C4-2B (cell line): ENCODE data around the gene AP4E1.
A peak's percentile ranks its signal among the peaks of the same experiment; 100 is the strongest.
"Not testable (repeated sequence)": the region's sequence is repeated elsewhere in the genome, so short reads cannot be mapped to it uniquely, and the experiment has no call there.

Experiments used
- H3K27ac ChIP-seq: fragments of 450-650 bp; 2 replicates; pipeline ENCODE4 v1.5.1; 2017
- ZFX ChIP-seq: fragments of 450-650 bp; IDR thresholded peaks from 2 replicates; pipeline ENCODE4 v1.6.1; 2017
- TF ChIP-seq, protein P1 (sequence below): fragments of 450-650 bp; conservative IDR thresholded peaks from 2 replicates; pipeline ENCODE4 v1.5.1; 2017; ENCODE audit warnings: mild to moderate bottlenecking

The AP4E1 gene

DNA sequence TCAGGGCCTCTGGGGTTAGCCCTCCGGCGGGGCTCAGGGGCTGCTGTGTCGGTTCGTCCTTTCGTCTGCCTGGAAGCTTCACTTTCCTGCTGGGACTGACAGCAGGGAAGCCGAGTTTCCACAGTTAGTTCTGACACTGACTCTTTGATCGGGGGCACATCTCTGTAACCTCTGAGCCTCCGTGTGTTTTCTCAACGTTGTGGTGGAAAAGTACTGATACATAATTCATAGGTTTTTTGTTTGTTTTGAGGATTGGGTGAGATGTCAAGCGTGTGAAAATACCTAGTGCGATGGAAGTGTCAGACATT is 481 bp downstream of the AP4E1 start:
- peak overlapping the region; percentile 78 for H3K27ac ChIP-seq
- TF ChIP-seq ZFX, result peak; percentile 53
- TF ChIP-seq, protein P1, sequence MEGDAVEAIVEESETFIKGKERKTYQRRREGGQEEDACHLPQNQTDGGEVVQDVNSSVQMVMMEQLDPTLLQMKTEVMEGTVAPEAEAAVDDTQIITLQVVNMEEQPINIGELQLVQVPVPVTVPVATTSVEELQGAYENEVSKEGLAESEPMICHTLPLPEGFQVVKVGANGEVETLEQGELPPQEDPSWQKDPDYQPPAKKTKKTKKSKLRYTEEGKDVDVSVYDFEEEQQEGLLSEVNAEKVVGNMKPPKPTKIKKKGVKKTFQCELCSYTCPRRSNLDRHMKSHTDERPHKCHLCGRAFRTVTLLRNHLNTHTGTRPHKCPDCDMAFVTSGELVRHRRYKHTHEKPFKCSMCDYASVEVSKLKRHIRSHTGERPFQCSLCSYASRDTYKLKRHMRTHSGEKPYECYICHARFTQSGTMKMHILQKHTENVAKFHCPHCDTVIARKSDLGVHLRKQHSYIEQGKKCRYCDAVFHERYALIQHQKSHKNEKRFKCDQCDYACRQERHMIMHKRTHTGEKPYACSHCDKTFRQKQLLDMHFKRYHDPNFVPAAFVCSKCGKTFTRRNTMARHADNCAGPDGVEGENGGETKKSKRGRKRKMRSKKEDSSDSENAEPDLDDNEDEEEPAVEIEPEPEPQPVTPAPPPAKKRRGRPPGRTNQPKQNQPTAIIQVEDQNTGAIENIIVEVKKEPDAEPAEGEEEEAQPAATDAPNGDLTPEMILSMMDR, result no peak

DNA sequence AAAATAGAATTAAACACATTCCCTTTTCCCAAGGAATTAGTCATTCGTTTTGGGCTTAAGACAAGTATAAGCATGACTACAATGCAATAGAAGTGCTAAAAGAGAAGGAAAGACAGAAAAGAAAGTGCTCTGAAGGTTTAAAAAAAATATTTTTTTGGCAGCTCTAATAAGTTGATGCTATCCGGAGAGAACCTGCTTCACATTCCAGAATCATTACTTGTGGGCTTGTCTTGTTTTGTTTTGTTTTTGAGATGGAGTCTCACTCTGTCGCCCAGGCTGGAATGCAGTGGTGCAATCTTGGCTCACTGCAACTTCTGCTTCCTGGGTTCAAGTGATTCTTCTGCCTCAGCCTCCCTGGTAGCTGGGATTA is 1.9 kb downstream of the AP4E1 start:
- H3K27ac ChIP-seq, result not testable (repeated sequence)

DNA sequence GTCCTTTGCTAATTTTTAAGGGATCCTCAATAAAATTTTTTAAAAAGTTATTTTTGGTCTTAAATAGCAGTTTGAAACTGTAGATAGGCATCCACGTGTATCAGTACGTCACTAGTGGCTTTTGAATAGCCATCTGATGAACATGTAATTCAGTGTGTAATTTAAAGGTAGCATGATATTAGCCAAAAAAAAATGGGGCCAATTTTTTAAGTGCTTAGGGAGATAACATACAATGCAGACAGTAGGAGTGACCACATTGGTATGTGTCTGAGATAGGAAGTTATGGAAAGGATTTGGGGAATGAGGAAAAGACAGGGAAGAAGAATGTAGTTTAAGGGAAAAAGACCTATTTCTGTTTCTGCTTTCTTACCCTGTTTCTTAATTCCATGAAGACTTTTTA is 2.5 kb downstream of the AP4E1 start:
- TF ChIP-seq, protein P1, result no peak
- TF ChIP-seq ZFX, result no peak
- H3K27ac ChIP-seq, result no peak overlapping the region

DNA sequence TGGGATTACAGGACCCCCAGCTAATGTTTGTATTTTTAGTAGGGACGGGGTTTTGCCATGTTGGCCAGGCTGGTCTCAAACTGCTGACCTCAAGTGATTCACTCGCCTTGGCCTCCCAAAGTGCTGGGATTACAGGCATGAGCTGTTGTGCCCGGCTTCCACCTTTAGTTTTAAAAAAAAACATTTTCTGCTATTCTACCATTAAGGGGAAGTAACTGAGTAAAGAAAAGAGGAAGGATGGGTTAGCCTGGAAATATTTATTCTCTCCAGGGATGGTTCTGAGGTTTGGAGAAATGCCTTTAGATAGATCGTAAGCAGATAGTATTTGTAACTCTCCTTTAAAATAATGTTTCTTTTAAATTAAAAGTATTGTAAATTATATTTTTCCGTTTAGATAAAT is 3.1 kb downstream of the AP4E1 start:
- H3K27ac ChIP-seq, result no peak overlapping the region
- no peak for TF ChIP-seq ZFX
- TF ChIP-seq, protein P1, result no peak

DNA sequence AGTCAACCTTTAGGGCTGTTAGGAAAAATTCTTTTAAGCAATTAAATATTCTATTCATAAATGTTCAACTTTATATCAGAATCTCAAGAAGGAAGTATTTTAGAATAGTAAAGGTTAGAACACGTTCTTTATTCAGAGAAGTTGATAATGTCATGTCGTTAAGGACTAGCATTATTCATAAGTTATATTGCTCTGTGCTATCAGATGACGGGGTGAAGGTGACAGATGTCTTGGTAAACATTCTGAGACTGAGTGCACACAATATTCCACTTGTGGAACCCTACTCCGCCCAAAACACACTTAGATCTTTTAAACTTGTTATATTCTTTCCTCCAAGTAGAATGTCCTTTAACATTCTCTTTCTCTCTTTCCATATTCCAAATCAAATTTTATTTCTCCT is 7.9 kb downstream of the AP4E1 start:
- no peak for TF ChIP-seq ZFX
- TF ChIP-seq, protein P1, result no peak
- no peak overlapping the region for H3K27ac ChIP-seq

DNA sequence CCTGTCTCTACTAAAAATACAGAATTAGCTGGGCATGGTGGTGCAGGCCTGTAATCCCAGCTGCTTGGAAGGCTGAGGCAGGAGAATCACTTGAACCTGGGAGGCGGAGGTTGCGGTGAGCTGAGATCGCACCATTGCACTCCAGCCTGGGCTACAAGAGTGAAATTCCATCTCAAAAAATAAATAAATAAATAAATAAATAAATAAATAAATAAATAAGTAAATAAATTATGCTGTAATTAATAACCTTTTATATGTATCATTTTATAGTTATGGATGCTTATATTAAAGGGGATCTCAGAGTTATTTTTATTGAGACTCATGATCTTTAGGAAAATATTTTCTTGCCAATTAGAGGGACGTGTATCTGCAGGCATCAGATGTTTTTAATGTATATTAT is 10.9 kb downstream of the AP4E1 start:
- not testable (repeated sequence) for H3K27ac ChIP-seq

DNA sequence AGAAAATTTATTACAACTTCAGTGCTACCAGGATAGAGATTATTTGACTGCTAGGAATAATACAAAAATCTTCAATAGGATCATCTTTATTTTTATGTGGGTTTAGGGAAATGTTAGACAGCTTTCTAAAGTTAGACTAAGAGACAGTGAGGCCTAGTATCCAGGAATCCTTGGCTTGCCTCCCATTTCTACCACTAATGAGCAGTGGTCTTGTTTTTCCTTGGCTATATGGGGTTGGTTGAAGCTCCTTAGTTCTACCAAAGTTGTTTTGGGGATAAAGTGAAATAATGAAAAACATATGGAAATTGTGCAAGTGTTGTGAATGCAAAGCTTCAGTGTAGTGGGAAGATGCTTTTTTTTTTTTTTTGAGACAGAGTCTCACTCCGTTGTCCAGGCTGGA is 16.8 kb downstream of the AP4E1 start:
- no peak overlapping the region for H3K27ac ChIP-seq
- TF ChIP-seq, protein P1, result no peak
- TF ChIP-seq ZFX, result no peak

DNA sequence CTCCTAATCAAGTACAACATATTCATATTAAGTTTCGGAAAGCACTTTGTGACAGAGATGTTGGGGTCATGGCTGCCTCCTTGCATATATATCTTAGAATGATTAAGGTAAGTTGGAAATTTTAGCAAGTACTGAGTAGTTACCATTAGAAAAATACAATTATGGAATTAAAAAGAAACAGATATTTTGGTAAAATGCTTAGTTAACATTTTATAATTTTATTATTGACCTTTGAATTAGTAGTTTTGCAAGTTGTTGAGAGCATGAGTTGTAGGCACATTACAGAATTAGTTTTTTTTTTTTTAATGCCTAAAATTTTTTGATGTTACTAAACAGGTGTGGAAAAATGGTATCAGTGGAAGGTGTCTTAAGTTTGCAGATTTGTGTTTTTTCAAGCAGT is 20.6 kb downstream of the AP4E1 start:
- no peak for TF ChIP-seq ZFX
- TF ChIP-seq, protein P1, result no peak
- no peak overlapping the region for H3K27ac ChIP-seq

DNA sequence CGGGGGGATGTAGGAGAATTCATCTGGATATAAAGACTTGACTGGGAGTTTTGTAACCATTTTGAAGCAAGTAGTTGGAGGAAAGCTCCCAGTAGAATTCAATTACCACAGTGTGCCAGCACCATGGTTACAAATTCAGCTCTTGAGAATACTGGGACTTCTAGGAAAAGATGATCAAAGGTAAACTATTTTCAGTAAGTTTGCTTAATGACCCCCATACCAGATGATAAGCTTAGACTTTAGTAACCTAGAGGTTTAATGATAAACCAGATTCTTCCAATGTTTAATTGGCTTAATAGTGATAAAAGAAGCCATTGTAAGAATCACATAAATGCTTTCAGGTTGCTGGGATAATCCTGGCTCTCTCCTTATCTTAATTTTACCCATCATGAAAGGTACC is 22.3 kb downstream of the AP4E1 start:
- H3K27ac ChIP-seq, result no peak overlapping the region
- TF ChIP-seq, protein P1, result no peak
- TF ChIP-seq ZFX, result no peak
